Cardiac fibroblast (primary cell): Measurements from ENCODE around the gene OLFML1.

Source experiments
- DNase-seq, 2 donors: peaks; one replicate each; pipeline versions ENCODE4 v3.0.0 to v3.0.0-alpha.2; 2010; ENCODE audit warnings: low read depth in 2 of 2
- H3K4me3 ChIP-seq, 2 donors: replicated peaks in 1 of 2; 1 replicate in 1 of 2; 2 replicates in 1 of 2; pipeline ENCODE4 v1.5.1; 2011; ENCODE audit warnings: low read depth in 2 of 2, low read length in 2 of 2, mild to moderate bottlenecking in 2 of 2, moderate library complexity in 1 of 2
- CTCF ChIP-seq: IDR thresholded peaks from one replicate; pipeline ENCODE4 v1.5.1; 2011; ENCODE audit warnings: low read depth, mild to moderate bottlenecking, low read length, inconsistent platforms

OLFML1 gene

GRCh38 chr11:7473717-7474116 lies 11.6 kb upstream of the OLFML1 start:
- DNase-seq: no peak
- TF ChIP-seq CTCF: no peak
- H3K4me3 ChIP-seq: no peak overlapping the region

DNA sequence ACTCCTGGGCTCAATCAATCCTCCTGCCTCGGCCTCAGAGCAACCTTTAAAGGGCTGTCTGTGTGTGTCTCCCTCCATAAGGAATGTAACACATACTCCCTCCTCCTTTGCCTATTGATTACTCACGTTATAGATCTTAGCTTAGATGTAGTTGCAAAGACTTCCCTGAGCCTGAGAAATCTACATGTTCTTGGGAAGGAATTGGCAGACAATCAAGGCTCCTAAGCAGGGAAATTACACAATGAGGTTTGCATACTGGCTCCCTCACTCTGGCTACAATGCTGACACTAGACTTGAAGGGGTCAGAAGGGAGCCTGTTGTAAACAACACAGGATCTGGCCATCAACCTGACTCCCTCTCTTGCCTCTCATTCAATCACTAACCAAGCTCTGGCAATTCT lies 5.2 kb upstream of the OLFML1 start:
- peak; percentile 9 to 68 for DNase-seq
- H3K4me3 ChIP-seq: no peak overlapping the region
- no peak for TF ChIP-seq CTCF

- no peak overlapping the region for H3K4me3 ChIP-seq
- TF ChIP-seq CTCF: no peak
- DNase-seq: no peak
These were observed 1.2 kb upstream of the OLFML1 start for GRCh38 chr11:7484131-7484530.

GRCh38 chr11:7484645-7485044 lies 661 bp upstream of the OLFML1 start:
- no peak overlapping the region for H3K4me3 ChIP-seq
- no peak for TF ChIP-seq CTCF
- DNase-seq: no peak

- H3K4me3 ChIP-seq: peak overlapping the region in 1 of 2 donors; percentile 19
- DNase-seq: no peak
- TF ChIP-seq CTCF: no peak
These were observed 933 bp downstream of the OLFML1 start for GRCh38 chr11:7486098-7486780.

DNA sequence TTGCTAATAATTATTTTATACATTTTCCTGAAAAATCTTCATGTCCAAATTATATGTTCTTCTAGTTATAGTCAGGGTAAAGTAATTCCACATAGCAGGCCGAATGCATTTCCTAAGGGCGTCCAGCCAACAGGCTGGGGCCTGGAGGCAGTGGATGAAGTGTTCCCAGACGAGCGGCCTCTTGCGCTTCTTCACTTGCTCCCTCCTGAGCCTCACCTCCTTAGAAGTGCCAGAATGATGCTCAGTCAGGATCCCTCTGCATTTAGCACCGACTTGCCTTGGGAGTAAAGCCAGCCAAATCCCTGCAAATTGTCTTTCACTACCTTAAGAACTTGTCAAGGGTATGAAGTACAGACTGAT lies 1.5 kb downstream of the OLFML1 start:
- no peak for TF ChIP-seq CTCF
- H3K4me3 ChIP-seq: no peak overlapping the region
- DNase-seq: no peak

DNA sequence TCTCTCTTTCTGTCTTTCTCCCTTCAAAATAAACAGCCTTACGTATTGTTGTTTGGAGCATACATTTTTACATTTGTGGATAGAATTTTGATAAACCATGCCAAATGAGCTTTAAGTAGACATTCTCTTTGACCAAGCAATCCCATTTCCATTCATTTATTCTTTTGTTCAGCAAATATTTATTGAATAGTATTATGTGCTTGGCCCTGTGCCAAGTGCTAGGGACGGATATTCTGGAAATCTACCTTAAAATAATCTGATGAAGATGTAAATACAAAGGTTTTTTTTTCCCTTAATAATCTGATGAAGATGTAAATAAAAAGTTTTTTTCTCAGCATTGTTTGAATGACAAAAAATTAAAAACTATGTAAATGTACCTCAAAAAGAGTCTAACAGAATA lies 2.1 kb downstream of the OLFML1 start:
- no peak for DNase-seq
- no peak overlapping the region for H3K4me3 ChIP-seq
- TF ChIP-seq CTCF: no peak
